Fibroblast of peridontal ligament (primary cell): ENCODE measurements around the gene PARS2.
A peak's percentile ranks its signal among the peaks of the same experiment; 100 is the strongest.

Experiments
- DNase-seq: peaks from one replicate; pipeline ENCODE4 v3.0.0-alpha.2; 2010; ENCODE audit errors: extremely low read depth

The PARS2 gene

GRCh38 chr1:54736685-54737084 lies 27.6 kb downstream of the PARS2 start:
- DNase-seq: no peak

DNA sequence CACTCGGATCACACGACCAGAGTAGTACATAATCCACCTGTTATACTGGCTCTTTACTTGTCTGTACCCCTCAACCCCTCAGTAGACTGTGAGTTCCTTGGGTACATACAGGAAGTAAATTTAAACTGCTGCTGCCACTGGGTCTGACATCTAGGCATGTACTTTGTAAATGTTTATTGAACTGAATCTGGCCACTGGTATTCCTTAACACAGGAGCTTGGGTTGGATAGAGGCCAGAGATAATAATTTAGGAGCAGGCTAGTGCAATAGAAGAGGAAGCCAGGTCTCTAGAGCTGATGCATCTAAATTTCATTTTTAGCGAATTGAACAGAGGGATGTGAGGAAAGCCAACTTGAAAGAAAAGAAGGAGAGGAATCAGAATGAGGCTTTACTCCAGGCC lies 36.3 kb downstream of the PARS2 start:
- no peak for DNase-seq

DNA sequence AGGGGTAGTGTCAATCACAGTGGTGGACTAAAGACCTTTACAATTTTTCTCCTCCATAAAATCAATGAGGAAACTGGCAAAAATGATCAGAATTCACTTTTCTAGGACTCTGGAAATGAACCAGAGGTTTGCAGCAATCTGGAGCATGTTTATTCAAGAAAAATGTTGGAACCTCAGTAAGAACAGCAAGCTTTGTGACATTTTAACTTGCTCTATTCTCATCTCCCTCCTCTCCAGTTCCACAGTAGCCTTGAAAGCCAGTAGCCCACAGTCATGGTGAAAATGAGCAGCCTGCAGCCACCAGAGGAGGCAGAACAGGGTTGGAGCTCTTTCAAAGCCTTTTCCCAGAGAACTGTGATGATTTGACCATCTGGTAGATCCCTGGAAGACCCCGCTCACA lies 39.6 kb downstream of the PARS2 start:
- no peak for DNase-seq

DNA sequence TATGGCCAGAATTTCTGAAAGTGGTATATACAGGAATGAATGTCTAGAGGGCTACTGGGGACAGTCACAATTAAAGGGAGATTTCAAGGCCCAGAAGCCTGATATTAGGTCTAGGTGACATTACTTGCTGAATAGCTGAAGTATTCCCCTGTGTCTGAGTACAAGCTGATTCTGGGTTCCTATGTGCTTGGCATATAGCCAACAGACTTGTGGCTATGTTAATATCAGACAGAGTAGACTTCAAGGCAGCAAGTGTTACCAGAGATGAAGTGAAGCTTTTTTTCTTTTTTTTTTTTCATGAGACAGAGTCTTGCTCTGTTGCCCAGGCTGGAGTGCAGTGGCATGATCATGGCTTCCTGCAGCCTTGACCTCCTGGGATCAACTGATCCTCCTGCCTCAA lies 40.3 kb downstream of the PARS2 start:
- no peak for DNase-seq

- DNase-seq: no peak
Measured at GRCh38 chr1:54721719-54722118, 42.6 kb downstream of the PARS2 start.

- DNase-seq: peak; percentile 70
Measured at GRCh38 chr1:54716299-54717047, 47.9 kb downstream of the PARS2 start.

- DNase-seq: peak; percentile 68
Measured at GRCh38 chr1:54715493-54716298, 48.6 kb downstream of the PARS2 start, which contains the start of gene TTC4. TSS of gene TTC4 (plus strand) at chr1:54715861. CDS start at chr1:54715909, 48 bp downstream.

DNA sequence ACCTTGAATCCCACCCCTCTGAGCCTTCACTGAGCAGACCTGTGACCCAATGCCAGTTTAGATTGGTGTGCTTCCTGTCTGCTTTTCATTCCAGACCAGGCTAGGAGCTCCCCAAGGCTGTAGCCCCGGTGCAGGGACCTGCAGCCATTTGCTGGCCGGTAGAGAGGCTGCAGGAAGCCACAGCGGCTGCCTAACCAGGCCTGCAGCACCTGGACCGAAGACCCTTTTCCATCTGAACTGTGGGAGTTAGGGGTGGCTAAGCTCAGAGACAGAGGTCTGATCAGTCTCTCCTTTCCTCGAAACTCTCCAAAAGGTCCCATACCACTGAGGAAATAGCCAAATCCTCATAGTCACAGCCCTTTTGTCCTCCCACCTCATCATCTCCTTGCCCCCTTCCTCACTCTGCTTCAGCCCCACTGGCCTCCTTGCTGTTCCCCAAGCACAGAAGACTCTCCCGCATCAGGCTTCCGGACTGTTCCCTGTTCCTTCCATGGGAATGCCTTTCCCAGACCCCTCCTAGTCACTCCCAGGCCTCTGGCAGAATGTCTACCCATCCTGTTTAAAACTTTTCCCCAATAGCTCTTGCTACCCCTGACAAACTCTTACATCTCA lies 49.3 kb downstream of the PARS2 start:
- DNase-seq: no peak

DNA sequence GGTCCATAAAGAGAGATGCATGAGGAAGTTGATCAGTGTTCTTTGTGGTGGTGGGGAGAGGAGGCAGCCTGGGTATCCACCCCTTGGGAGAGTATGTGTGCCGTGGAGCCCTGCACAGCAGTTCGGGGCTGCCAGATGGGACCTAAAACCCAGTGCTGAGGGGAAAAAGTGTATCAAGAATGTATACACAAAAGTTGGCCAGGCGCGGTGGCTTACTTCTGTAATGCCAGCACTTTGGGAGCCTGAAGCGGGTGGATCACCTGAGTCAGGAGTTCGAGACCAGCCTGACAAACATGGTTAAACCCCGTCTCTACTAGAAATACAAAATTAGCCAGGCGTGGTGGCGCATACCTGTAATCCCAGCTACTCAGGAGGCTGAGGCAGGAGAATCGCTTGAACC lies 52.8 kb downstream of the PARS2 start:
- DNase-seq: no peak

DNA sequence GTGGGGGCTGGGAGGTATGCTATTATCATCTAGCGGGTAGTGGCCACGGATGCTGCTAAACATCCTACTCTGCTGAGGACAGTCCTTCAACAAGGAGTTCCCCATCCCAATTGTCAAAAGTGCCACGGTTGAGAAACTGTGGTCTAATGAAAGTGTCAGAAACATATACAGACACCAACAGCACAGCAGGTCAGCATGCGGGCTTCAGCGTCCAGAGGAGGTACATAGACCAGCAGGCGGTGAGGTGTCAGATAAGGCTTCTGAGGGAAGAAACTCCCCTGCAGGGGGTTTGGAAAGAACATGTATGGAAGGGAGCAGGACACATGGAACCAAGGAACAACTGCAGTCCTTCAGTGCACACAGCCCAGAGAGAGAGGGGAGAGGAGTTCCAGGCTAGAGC lies 53.5 kb downstream of the PARS2 start:
- DNase-seq: no peak

GRCh38 chr1:54710434-54710833 lies 53.9 kb downstream of the PARS2 start:
- no peak for DNase-seq

- no peak for DNase-seq
Measured at GRCh38 chr1:54709547-54710292, 54.6 kb downstream of the PARS2 start.

DNA sequence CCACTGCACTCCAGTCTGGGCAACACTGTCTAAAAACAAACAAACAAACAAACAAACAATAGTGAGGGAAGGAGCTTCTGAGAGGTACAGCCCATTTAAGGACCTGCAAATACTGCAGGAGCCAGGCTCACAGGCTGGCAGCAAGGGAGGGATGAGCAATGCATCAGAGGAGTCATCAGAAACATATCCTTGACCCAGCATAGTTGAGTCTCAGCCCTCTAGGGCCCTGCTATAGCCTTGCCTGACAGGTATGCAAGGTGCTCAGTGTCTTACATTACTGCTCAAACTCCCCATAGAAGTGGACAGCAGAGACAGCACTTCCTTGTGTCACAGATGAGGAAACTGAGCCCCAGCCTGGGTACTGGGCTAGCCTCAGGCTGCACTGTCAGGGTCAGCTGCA lies 55.9 kb downstream of the PARS2 start:
- DNase-seq: no peak
